ENCODE data around the gene GAB2. TPM values are rescaled to one million over a fixed set of nuclear protein-coding genes. Genes with fewer than 3 reads are reported as not detected.
A peak's percentile ranks its signal among the peaks of the same experiment; 100 is the strongest.
"Not testable (repeated sequence)": the region's sequence is repeated elsewhere in the genome, so short reads cannot be mapped to it uniquely, and the experiment has no call there.

The GAB2 gene
- total and polyA plus RNA-seq, 4 donors: 16.2 to 31.5 (median 27.5) TPM

GRCh38 chr11:78290293-78291176, 127.1 kb downstream of the GAB2 start:
- DNase-seq (ENCODE audit: low read depth in 4 of 6, low spot score in 6 of 6): no peak
- H3K36me3 ChIP-seq (ENCODE audit: control insufficient read depth, insufficient read depth, low read length): no peaks in the 10 kb centered on the region
- H3K4me1 ChIP-seq (ENCODE audit: control insufficient read depth, insufficient read depth, low read length): no peaks in the 10 kb centered on the region
- WGBS (ENCODE audit: insufficient coverage): 100% methylated on average over 3 of the region's 6 CpGs
- H3K27ac ChIP-seq (ENCODE audit: low read depth, low read length): no peak overlapping the region
- no peak overlapping the region for H3K4me3 ChIP-seq (ENCODE audit: low read depth, low read length)
- H3K9me3 ChIP-seq (ENCODE audit: control insufficient read depth, insufficient read depth, low read length): no peaks in the 10 kb centered on the region
- no peaks in the 10 kb centered on the region for H3K27me3 ChIP-seq (ENCODE audit: control insufficient read depth, insufficient read depth, low read length)

- Histone ChIP-seq H3K27ac (ENCODE audit: low read depth, low read length) (no peak overlapping the region), H3K27me3 (ENCODE audit: control insufficient read depth, insufficient read depth, low read length) (no peaks in the 10 kb centered on the region), H3K36me3 (ENCODE audit: control insufficient read depth, insufficient read depth, low read length) (no peaks in the 10 kb centered on the region), H3K9me3 (ENCODE audit: control insufficient read depth, insufficient read depth, low read length) (no peaks in the 10 kb centered on the region), H3K4me1 (ENCODE audit: control insufficient read depth, insufficient read depth, low read length) (no peaks in the 10 kb centered on the region), H3K4me3 (ENCODE audit: low read depth, low read length) (no peak overlapping the region)
- no peak for DNase-seq (ENCODE audit: low read depth in 4 of 6, low spot score in 6 of 6)
- WGBS (ENCODE audit: insufficient coverage): 83% methylated on average over 4 of the region's 7 CpGs
Measured at GRCh38 chr11:78289552-78290292, 127.9 kb downstream of the GAB2 start.

- H3K4me3 ChIP-seq (ENCODE audit: low read depth, low read length): no peak overlapping the region
- no peak for DNase-seq (ENCODE audit: low read depth in 4 of 6, low spot score in 6 of 6)
- WGBS (ENCODE audit: insufficient coverage): 84% methylated on average over 5 of the region's 5 CpGs
- no peak overlapping the region for H3K27ac ChIP-seq (ENCODE audit: low read depth, low read length)
- H3K36me3 ChIP-seq (ENCODE audit: control insufficient read depth, insufficient read depth, low read length): no peaks in the 10 kb centered on the region
- H3K4me1 ChIP-seq (ENCODE audit: control insufficient read depth, insufficient read depth, low read length): no peaks in the 10 kb centered on the region
- no peaks in the 10 kb centered on the region for H3K9me3 ChIP-seq (ENCODE audit: control insufficient read depth, insufficient read depth, low read length)
- no peaks in the 10 kb centered on the region for H3K27me3 ChIP-seq (ENCODE audit: control insufficient read depth, insufficient read depth, low read length)
Measured at GRCh38 chr11:78284260-78284659, 133.4 kb downstream of the GAB2 start.

- 83% methylated on average over 1 of the region's 1 CpG for WGBS (ENCODE audit: insufficient coverage)
- no peaks in the 10 kb centered on the region for H3K9me3 ChIP-seq (ENCODE audit: control insufficient read depth, insufficient read depth, low read length)
- H3K36me3 ChIP-seq (ENCODE audit: control insufficient read depth, insufficient read depth, low read length): no peaks in the 10 kb centered on the region
- no peaks in the 10 kb centered on the region for H3K27me3 ChIP-seq (ENCODE audit: control insufficient read depth, insufficient read depth, low read length)
- H3K27ac ChIP-seq (ENCODE audit: low read depth, low read length): no peak overlapping the region
- no peaks in the 10 kb centered on the region for H3K4me1 ChIP-seq (ENCODE audit: control insufficient read depth, insufficient read depth, low read length)
- DNase-seq (ENCODE audit: low read depth in 4 of 6, low spot score in 6 of 6): no peak
- H3K4me3 ChIP-seq (ENCODE audit: low read depth, low read length): no peak overlapping the region
Measured at GRCh38 chr11:78282821-78283220, 134.8 kb downstream of the GAB2 start.

GRCh38 chr11:78281511-78281910, 136.1 kb downstream of the GAB2 start:
- 100% methylated on average over 2 of the region's 2 CpGs for WGBS (ENCODE audit: insufficient coverage)
- Histone ChIP-seq H3K27ac (ENCODE audit: low read depth, low read length) (no peak overlapping the region), H3K4me3 (ENCODE audit: low read depth, low read length) (no peak overlapping the region), H3K36me3 (ENCODE audit: control insufficient read depth, insufficient read depth, low read length) (no peaks in the 10 kb centered on the region), H3K9me3 (ENCODE audit: control insufficient read depth, insufficient read depth, low read length) (no peaks in the 10 kb centered on the region), H3K27me3 (ENCODE audit: control insufficient read depth, insufficient read depth, low read length) (no peaks in the 10 kb centered on the region), H3K4me1 (ENCODE audit: control insufficient read depth, insufficient read depth, low read length) (peaks cover 7% of the 10 kb centered on the region)
- no peak for DNase-seq (ENCODE audit: low read depth in 4 of 6, low spot score in 6 of 6)

- peak in 3 of 6 donors; percentile 6 to 49 (median 20) for DNase-seq (ENCODE audit: low read depth in 4 of 6, low spot score in 6 of 6)
- Histone ChIP-seq H3K27me3 (ENCODE audit: control insufficient read depth, insufficient read depth, low read length) (no peaks in the 10 kb centered on the region), H3K36me3 (ENCODE audit: control insufficient read depth, insufficient read depth, low read length) (peaks cover 4% of the 10 kb centered on the region), H3K27ac (ENCODE audit: low read depth, low read length) (peak overlapping the region; percentile 17), H3K4me1 (ENCODE audit: control insufficient read depth, insufficient read depth, low read length) (peaks cover 7% of the 10 kb centered on the region), H3K9me3 (ENCODE audit: control insufficient read depth, insufficient read depth, low read length) (peaks cover 2% of the 10 kb centered on the region), H3K4me3 (ENCODE audit: low read depth, low read length) (no peak overlapping the region)
- 61% methylated on average over 6 of the region's 7 CpGs for WGBS (ENCODE audit: insufficient coverage)
Measured at GRCh38 chr11:78277314-78277994, 140.2 kb downstream of the GAB2 start.

- DNase-seq (ENCODE audit: low read depth in 4 of 6, low spot score in 6 of 6): no peak
- Histone ChIP-seq H3K36me3 (ENCODE audit: control insufficient read depth, insufficient read depth, low read length) (peaks cover 4% of the 10 kb centered on the region), H3K4me1 (ENCODE audit: control insufficient read depth, insufficient read depth, low read length) (peaks cover 7% of the 10 kb centered on the region), H3K9me3 (ENCODE audit: control insufficient read depth, insufficient read depth, low read length) (peaks cover 2% of the 10 kb centered on the region), H3K4me3 (ENCODE audit: low read depth, low read length) (no peak overlapping the region), H3K27me3 (ENCODE audit: control insufficient read depth, insufficient read depth, low read length) (no peaks in the 10 kb centered on the region), H3K27ac (ENCODE audit: low read depth, low read length) (no peak overlapping the region)
- WGBS (ENCODE audit: insufficient coverage): 88% methylated on average over 1 of the region's 3 CpGs
Measured at GRCh38 chr11:78276311-78276710, 141.3 kb downstream of the GAB2 start.

- Histone ChIP-seq H3K9me3 (ENCODE audit: control insufficient read depth, insufficient read depth, low read length) (peaks cover 2% of the 10 kb centered on the region), H3K27me3 (ENCODE audit: control insufficient read depth, insufficient read depth, low read length) (no peaks in the 10 kb centered on the region), H3K4me1 (ENCODE audit: control insufficient read depth, insufficient read depth, low read length) (peaks cover 7% of the 10 kb centered on the region), H3K36me3 (ENCODE audit: control insufficient read depth, insufficient read depth, low read length) (peaks cover 4% of the 10 kb centered on the region), H3K4me3 (ENCODE audit: low read depth, low read length) (no peak overlapping the region), H3K27ac (ENCODE audit: low read depth, low read length) (no peak overlapping the region)
- DNase-seq (ENCODE audit: low read depth in 4 of 6, low spot score in 6 of 6): no peak
- 100% methylated on average over 1 of the region's 3 CpGs for WGBS (ENCODE audit: insufficient coverage)
Measured at GRCh38 chr11:78274739-78275138, 142.9 kb downstream of the GAB2 start.

- not testable (repeated sequence) for H3K4me3 ChIP-seq (ENCODE audit: low read depth, low read length); DNase-seq (ENCODE audit: low read depth in 4 of 6, low spot score in 6 of 6); H3K27me3 ChIP-seq (ENCODE audit: control insufficient read depth, insufficient read depth, low read length); H3K4me1 ChIP-seq (ENCODE audit: control insufficient read depth, insufficient read depth, low read length); H3K36me3 ChIP-seq (ENCODE audit: control insufficient read depth, insufficient read depth, low read length); H3K27ac ChIP-seq (ENCODE audit: low read depth, low read length); H3K9me3 ChIP-seq (ENCODE audit: control insufficient read depth, insufficient read depth, low read length)
- 88% methylated on average over 6 of the region's 6 CpGs for WGBS (ENCODE audit: insufficient coverage)
Measured at GRCh38 chr11:78272625-78273269, 144.9 kb downstream of the GAB2 start.

Data from spinal cord (tissue), 10 donors.